Tibial nerve (tissue), 4 donors: ENCODE data around the gene KIAA0232. TPM values are rescaled to one million over a fixed set of nuclear protein-coding genes. Genes with fewer than 3 reads are reported as not detected.

Source experiments
- DNase-seq, 2 donors: peaks; one replicate each; pipeline ENCODE4 v3.0.0-alpha.2; 2019; ENCODE audit warnings: low spot score in 2 of 2
- H3K27ac ChIP-seq, 4 donors: fragments of 200-600 bp; sonication (generic) in 3 of 4; one replicate each; pipeline ENCODE4 v1.5.1; 2017 to 2019; ENCODE audit warnings: mild to moderate bottlenecking in 1 of 4
- H3K27me3 ChIP-seq, 2 donors: fragments of 200-600 bp; sonication (generic) in 1 of 2; one replicate each; pipeline versions ENCODE4 v1.5.1 to v1.6.0; 2017 to 2019
- H3K36me3 ChIP-seq, 3 donors: fragments of 200-600 bp; sonication (generic); one replicate each; pipeline ENCODE4 v1.5.1; 2018 to 2019
- H3K4me1 ChIP-seq, 4 donors: fragments of 200-600 bp; sonication (generic) in 3 of 4; one replicate each; pipeline ENCODE4 v1.5.1; 2017 to 2019
- H3K4me3 ChIP-seq, 4 donors: fragments of 200-600 bp; sonication (generic) in 3 of 4; one replicate each; pipeline ENCODE4 v1.5.1; 2017 to 2019; ENCODE audit warnings: mild to moderate bottlenecking in 1 of 4, moderate library complexity in 1 of 4
- H3K9me3 ChIP-seq, 4 donors: fragments of 200-600 bp; sonication (generic) in 3 of 4; one replicate each; pipeline ENCODE4 v1.5.1; 2017 to 2019
- CTCF ChIP-seq, 5 experiments: fragments of 200-600 bp in 3 of 5; fragments of 450-650 bp in 2 of 5; sonication (generic) in 3 of 5; IDR thresholded peaks; one replicate each; pipeline ENCODE4 v1.5.1; 2016 to 2019; ENCODE audit warnings: antibody characterized with exemption in 5 of 5, mild to moderate bottlenecking in 3 of 5, moderate library complexity in 2 of 5
- EP300 ChIP-seq, 2 donors: sonication (generic); formaldehyde crosslinking; IDR thresholded peaks; one replicate each; pipeline ENCODE4 v1.6.1; 2017; ENCODE audit warnings: antibody characterized with exemption in 2 of 2, mild to moderate bottlenecking in 1 of 2
- POLR2A ChIP-seq, 2 donors: fragments of 450-650 bp; IDR thresholded peaks; one replicate each; pipeline ENCODE4 v1.6.1; 2017; ENCODE audit warnings: antibody characterized with exemption in 2 of 2, mild to moderate bottlenecking in 2 of 2, moderate library complexity in 2 of 2
- WGBS, 2 donors: methylation state at CpG; one replicate each; pipeline ENCODE4 v1.1.5; 2018; 5-methylcytosine and 5-hydroxymethylcytosine counted together
- total RNA-seq, 4 donors: library from RNA; depleted of rRNA; stranded (reverse); fragments of >200 nt; gene quantifications; one replicate each; pipeline ENCODE4 v1.1.0, GENCODE V29; 2016

The KIAA0232 gene
- total RNA-seq, 4 donors from 2014 or later = 36.7 to 57.7 (median 47.0) TPM

GRCh38 chr4:6775746-6776145, 6.8 kb upstream of the KIAA0232 start:
- DNase-seq = no peak
- no peak overlapping the region for H3K4me3 ChIP-seq
- no peaks in the 10 kb centered on the region for H3K9me3 ChIP-seq
- WGBS, 2 donors = 66 to 76% methylated on average over 7 of the region's 7 CpGs
- TF ChIP-seq POLR2A (IDR thresholded peaks at IDR 0.05) (no peak), EP300 (IDR thresholded peaks at IDR 0.05) (no peak), CTCF (IDR thresholded peaks at IDR 0.05) (no peak)
- no peak overlapping the region for H3K27ac ChIP-seq
- peaks cover 0 to 23% (median 4%) of the 10 kb centered on the region in 4 donors for H3K4me1 ChIP-seq
- H3K36me3 ChIP-seq = no peaks in the 10 kb centered on the region
- no peaks in the 10 kb centered on the region for H3K27me3 ChIP-seq

GRCh38 chr4:6776920-6777635, 5.4 kb upstream of the KIAA0232 start:
- 74 to 75% methylated on average over 12 of the region's 12 CpGs for WGBS, 2 donors
- Histone ChIP-seq H3K4me3 (no peak overlapping the region), H3K36me3 (no peaks in the 10 kb centered on the region), H3K9me3 (no peaks in the 10 kb centered on the region), H3K4me1 (peaks cover 0 to 27% (median 8%) of the 10 kb centered on the region in 4 donors), H3K27ac (no peak overlapping the region), H3K27me3 (no peaks in the 10 kb centered on the region)
- TF ChIP-seq EP300 (IDR thresholded peaks at IDR 0.05) (no peak), CTCF (IDR thresholded peaks at IDR 0.05) (no peak), POLR2A (IDR thresholded peaks at IDR 0.05) (no peak)
- DNase-seq = no peak

GRCh38 chr4:6777636-6778281, 4.8 kb upstream of the KIAA0232 start:
- no peak for DNase-seq
- no peaks in the 10 kb centered on the region for H3K27me3 ChIP-seq
- no peaks in the 10 kb centered on the region for H3K9me3 ChIP-seq
- peaks cover 0 to 21% (median 6%) of the 10 kb centered on the region in 4 donors for H3K4me1 ChIP-seq
- no peaks in the 10 kb centered on the region for H3K36me3 ChIP-seq
- H3K4me3 ChIP-seq = no peak overlapping the region
- no peak overlapping the region for H3K27ac ChIP-seq
- TF ChIP-seq CTCF (IDR thresholded peaks at IDR 0.05) (no peak), POLR2A (IDR thresholded peaks at IDR 0.05) (no peak), EP300 (IDR thresholded peaks at IDR 0.05) (no peak)
- WGBS, 2 donors = 69 to 70% methylated on average over 15 of the region's 15 CpGs

GRCh38 chr4:6778435-6778834, 4.1 kb upstream of the KIAA0232 start:
- Histone ChIP-seq H3K4me1 (peaks cover 0 to 18% (median 4%) of the 10 kb centered on the region in 4 donors), H3K27ac (no peak overlapping the region), H3K4me3 (no peak overlapping the region), H3K9me3 (no peaks in the 10 kb centered on the region), H3K27me3 (no peaks in the 10 kb centered on the region), H3K36me3 (no peaks in the 10 kb centered on the region)
- 93 to 95% methylated on average over 5 of the region's 5 CpGs for WGBS, 2 donors
- no peak for TF ChIP-seq POLR2A (IDR thresholded peaks at IDR 0.05)
- no peak for TF ChIP-seq EP300 (IDR thresholded peaks at IDR 0.05)
- no peak for TF ChIP-seq CTCF (IDR thresholded peaks at IDR 0.05)
- DNase-seq = no peak
